Small intestine (tissue), 7 donors: ENCODE data around the gene DVL3. TPM values are rescaled to one million over a fixed set of nuclear protein-coding genes. Genes with fewer than 3 reads are reported as not detected.
"Not testable (repeated sequence)": the region's sequence is repeated elsewhere in the genome, so short reads cannot be mapped to it uniquely, and the experiment has no call there.

Source experiments
- DNase-seq, 2 donors: peaks; one replicate each; pipeline versions ENCODE4 v3.0.0 to v3.0.0-alpha.2; 2013
- FAIRE-seq: peaks from 2 replicates; lab custom pipeline; 2012; peaks lifted over from hg19 to GRCh38; lab: Jason Lieb, UNC
- H3K27ac ChIP-seq, 3 donors: one replicate each; pipeline ENCODE4 v1.5.1; 2013; ENCODE audit warnings: low read length in 2 of 3, mild to moderate bottlenecking in 2 of 3, control low read depth in 1 of 3, inconsistent platforms in 1 of 3, low read depth in 1 of 3, moderate library complexity in 1 of 3
- H3K27me3 ChIP-seq, 3 donors: one replicate each; pipeline ENCODE4 v1.6.1; 2013; ENCODE audit warnings: low read length in 3 of 3, inconsistent platforms in 1 of 3; ENCODE audit not compliant: control insufficient read depth in 3 of 3, insufficient read depth in 3 of 3
- H3K36me3 ChIP-seq, 3 donors: one replicate each; pipeline ENCODE4 v1.6.1; 2013; ENCODE audit warnings: low read length in 3 of 3, inconsistent platforms in 1 of 3, low read depth in 1 of 3, mild to moderate bottlenecking in 1 of 3, moderate library complexity in 1 of 3; ENCODE audit not compliant: control insufficient read depth in 3 of 3, insufficient read depth in 2 of 3
- H3K4me1 ChIP-seq, 3 donors: one replicate each; pipeline ENCODE4 v1.6.1; 2013; ENCODE audit warnings: low read length in 2 of 3, inconsistent platforms in 1 of 3, low read depth in 1 of 3, mild to moderate bottlenecking in 1 of 3, moderate library complexity in 1 of 3; ENCODE audit not compliant: control insufficient read depth in 3 of 3, insufficient read depth in 2 of 3
- H3K4me3 ChIP-seq, 3 donors: one replicate each; pipeline ENCODE4 v1.5.1; 2013; ENCODE audit warnings: low read length in 3 of 3, control low read depth in 1 of 3, inconsistent platforms in 1 of 3, low read depth in 1 of 3, mild to moderate bottlenecking in 1 of 3, moderate library complexity in 1 of 3
- H3K9me3 ChIP-seq, 2 donors: one replicate each; pipeline ENCODE4 v1.6.1; 2013; ENCODE audit warnings: low read depth in 1 of 2, low read length in 1 of 2; ENCODE audit not compliant: control insufficient read depth in 2 of 2, insufficient read depth in 1 of 2
- WGBS, 3 donors: extraction: QIAGEN DNeasy Blood & Tissue Kit; methylation state at CpG; one replicate each; pipeline ENCODE4 v1.1.7; 2013; 5-methylcytosine and 5-hydroxymethylcytosine counted together
- polyA plus RNA-seq, 4 donors: library from polyadenylated mRNA; stranded (reverse) in 3 of 4; unstranded in 1 of 4; fragments of 200-250 nt in 3 of 4; fragments of 120-200 nt in 1 of 4; gene quantifications; one replicate each; pipeline versions ENCODE4 v1.2.1 to v1.2.3, GENCODE V29; 2013
- donor health status: healthy with polysubstance abuse.
- donor health status: control.
- donor health status: control.
- donor health status: Bipolar disorder and iron deficiency.
- donor health status: healthy.

DVL3 gene
- polyA plus RNA-seq, 4 donors = 33.5 to 69.6 (median 35.3) TPM

DNA sequence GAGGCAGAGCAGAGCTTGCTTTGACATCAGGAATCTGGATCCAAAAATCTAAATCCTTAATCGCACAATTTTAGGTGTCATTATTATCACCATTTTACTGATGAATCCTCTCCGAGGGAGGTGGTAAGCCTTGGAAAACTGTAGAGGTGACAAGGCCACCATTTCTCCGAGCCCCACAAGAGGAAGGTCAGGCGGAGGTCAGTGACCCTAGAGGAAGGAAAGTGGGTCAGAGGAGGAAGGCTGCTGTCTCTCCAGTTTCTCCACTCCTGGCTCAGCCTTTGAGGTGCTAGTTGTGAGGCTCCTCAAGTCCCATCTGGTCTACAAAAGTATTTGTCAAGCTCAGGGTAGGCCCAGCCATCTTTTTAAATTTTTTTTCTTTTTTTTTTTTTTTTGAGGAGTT, 3.2 kb downstream of the DVL3 start:
- Histone ChIP-seq H3K36me3 (peaks cover 0 to 29% (median 0%) of the 10 kb centered on the region in 3 donors), H3K4me1 (peaks cover 3 to 18% (median 8%) of the 10 kb centered on the region in 3 donors), H3K9me3 (no peaks in the 10 kb centered on the region), H3K4me3 (no peak overlapping the region), H3K27ac (peak overlapping the region in 1 of 3 donors; percentile 8), H3K27me3 (no peaks in the 10 kb centered on the region)
- DNase-seq (no peak), FAIRE-seq (no peak)
- 67 to 91% (median 82%) methylated on average over 4 of the region's 4 CpGs for WGBS, 3 donors

DNA sequence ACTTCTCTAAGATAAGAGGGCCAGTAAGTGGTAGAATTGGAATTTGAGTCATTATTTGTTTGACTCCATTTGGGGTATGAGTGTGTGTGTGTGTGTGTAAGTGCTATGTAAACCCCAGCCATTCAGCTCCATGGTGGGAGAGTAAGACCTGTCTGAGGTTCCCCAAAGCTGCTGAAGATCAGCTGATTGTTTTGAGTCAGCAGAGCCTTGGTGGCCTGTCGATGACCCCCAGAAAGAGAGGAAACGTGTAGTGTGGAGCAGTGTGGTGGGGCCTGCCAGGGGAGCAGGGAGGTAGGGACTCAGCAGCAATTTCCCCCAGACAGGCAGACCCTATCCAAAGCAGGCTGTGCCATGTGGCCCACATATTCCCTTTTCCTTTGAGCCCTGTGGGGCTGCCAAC, 5.3 kb downstream of the DVL3 start:
- H3K27ac ChIP-seq = peak overlapping the region in 1 of 3 donors; percentile 43
- no peak for FAIRE-seq

DNA sequence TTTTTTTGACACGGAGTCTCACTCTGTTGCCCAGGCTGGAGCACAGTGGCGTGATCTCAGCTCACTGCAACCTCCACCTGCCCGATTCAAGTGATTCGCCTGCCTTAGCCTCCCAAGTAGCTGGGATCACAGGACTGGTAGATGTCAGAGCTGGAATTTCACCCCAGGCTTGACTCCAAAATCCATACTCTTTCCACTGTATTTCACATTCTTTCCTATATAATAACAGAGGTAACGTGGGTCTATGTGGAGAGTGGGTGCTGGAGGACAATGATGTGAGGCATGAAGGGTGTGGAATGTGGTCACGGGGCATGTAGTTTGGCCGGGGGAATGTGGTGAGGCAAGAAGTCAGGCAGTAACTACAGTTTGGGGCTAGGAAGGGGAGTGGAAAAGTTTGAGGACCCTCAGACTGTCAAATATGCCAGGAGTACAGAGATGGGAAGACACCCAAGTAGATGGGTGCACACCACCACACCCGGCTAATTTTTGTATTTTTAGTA, 7.4 kb downstream of the DVL3 start:
- not testable (repeated sequence) for H3K9me3 ChIP-seq, H3K4me3 ChIP-seq, DNase-seq, H3K27ac ChIP-seq, FAIRE-seq, H3K27me3 ChIP-seq
- WGBS, 3 donors = 81 to 90% (median 83%) methylated on average over 8 of the region's 8 CpGs
- peaks cover 0 to 11% (median 3%) of the 10 kb centered on the region in 3 donors for H3K4me1 ChIP-seq
- peaks cover 4 to 67% (median 19%) of the 10 kb centered on the region in 3 donors for H3K36me3 ChIP-seq

More for the DNA sequence above, 5.3 kb downstream of the DVL3 start:
- DNase-seq = no peak
- peaks cover 3 to 18% (median 8%) of the 10 kb centered on the region in 3 donors for H3K4me1 ChIP-seq
- H3K4me3 ChIP-seq = no peak overlapping the region
- H3K9me3 ChIP-seq = no peaks in the 10 kb centered on the region
- peaks cover 3 to 49% (median 15%) of the 10 kb centered on the region in 3 donors for H3K36me3 ChIP-seq
- whole genome bisulfite sequencing, 3 donors = 36 to 84% (median 68%) methylated on average over 2 of the region's 2 CpGs
- no peaks in the 10 kb centered on the region for H3K27me3 ChIP-seq

DNA sequence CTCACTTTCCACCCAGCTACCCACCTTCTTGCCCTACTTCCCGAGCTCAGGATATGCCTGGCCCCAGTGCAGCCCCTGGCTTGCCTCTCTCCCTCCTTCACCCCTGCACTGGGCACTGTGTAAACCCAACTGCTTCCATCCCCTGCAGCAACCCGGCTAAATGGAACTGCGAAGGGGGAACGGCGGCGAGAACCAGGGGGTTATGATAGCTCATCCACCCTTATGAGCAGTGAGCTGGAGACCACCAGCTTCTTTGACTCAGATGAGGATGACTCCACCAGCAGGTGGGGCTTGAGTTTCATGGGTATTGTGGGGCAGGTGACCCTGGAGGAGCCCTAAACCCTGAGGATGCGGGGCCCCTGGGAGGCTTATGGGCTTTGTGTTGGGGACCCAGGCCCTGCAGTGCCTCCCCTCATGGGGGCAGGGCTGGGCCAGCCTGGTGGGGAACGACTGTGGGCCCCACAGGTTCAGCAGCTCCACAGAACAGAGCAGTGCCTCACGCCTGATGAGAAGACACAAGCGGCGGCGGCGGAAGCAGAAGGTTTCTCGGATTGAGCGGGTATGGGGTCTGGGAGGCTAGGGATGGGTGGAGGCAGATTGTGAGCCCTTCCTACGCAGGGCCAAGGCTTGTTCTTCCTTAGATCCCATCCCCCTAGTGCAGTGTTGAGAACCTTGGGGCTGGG, 9.6 kb downstream of the DVL3 start:
- Histone ChIP-seq H3K4me3 (no peak overlapping the region), H3K4me1 (peaks cover 0 to 5% (median 0%) of the 10 kb centered on the region in 3 donors), H3K27me3 (no peaks in the 10 kb centered on the region), H3K9me3 (no peaks in the 10 kb centered on the region), H3K36me3 (peaks cover 9 to 82% (median 24%) of the 10 kb centered on the region in 3 donors), H3K27ac (no peak overlapping the region)
- FAIRE-seq (no peak), DNase-seq (no peak)
- 94 to 96% (median 95%) methylated on average over 16 of the region's 16 CpGs for WGBS, 3 donors

DNA sequence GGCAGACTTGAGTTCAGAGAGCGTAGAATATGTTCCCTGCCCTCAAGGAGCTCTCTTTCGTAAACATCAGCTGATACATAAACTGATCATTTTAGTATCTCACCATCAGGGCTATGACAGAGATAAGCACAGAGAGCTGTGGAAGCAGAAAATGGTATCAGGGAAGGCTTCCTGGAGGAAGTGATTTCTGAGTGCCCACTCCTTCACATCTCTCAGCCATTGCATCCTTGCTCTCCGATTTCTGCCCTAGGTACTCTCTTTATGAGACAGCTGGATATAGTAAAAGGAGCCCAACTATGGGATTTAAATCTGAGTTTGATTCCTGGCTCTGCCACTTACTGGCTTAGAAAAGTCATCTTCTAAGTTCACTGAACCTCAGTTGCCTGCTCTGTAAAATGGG, 10.4 kb downstream of the DVL3 start:
- Histone ChIP-seq H3K36me3 (peaks cover 14 to 88% (median 27%) of the 10 kb centered on the region in 3 donors), H3K4me3 (no peak overlapping the region), H3K4me1 (peaks cover 0 to 1% (median 0%) of the 10 kb centered on the region in 3 donors), H3K27ac (no peak overlapping the region), H3K27me3 (no peaks in the 10 kb centered on the region), H3K9me3 (no peaks in the 10 kb centered on the region)
- DNase-seq (no peak), FAIRE-seq (no peak)
- 96% methylated on average over 3 of the region's 3 CpGs for WGBS, 3 donors

DNA sequence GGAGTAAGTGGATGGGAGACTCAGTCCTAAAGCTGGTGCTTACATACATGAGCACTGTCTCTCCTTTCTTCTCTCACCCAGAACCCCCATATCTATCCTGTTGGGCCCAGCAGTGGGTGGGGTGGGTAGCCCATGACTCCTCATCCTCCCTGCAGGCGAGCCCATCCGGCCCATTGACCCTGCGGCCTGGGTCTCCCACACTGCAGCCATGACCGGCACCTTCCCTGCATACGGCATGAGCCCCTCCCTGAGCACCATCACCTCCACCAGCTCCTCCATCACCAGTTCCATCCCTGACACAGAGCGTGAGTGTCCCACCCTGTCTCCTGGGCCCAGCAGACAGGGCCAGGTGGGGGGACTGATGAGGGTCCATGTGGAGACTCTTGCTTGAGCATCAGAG, 11.5 kb downstream of the DVL3 start:
- WGBS, 3 donors = 93 to 100% (median 97%) methylated on average over 6 of the region's 6 CpGs
- no peak for FAIRE-seq
- peaks cover 18 to 95% (median 27%) of the 10 kb centered on the region in 3 donors for H3K36me3 ChIP-seq

DNA sequence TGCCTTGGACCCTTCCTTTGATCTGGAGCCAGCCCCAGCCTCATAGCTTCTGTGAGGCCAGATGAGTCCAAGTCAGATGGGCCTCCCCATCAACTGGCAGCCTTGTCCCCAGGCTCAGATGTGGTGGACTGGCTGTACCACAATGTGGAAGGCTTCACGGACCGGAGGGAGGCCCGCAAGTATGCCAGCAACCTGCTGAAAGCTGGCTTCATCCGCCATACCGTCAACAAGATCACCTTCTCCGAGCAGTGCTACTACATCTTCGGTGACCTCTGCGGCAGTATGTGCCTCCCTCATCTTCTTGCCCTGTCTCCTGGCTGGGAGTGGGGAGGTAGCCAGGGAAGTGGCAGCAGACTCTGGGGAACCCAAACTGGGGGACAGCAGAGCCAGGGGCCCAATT, 12.6 kb downstream of the DVL3 start:
- no peak for FAIRE-seq
- peaks cover 22 to 97% (median 29%) of the 10 kb centered on the region in 3 donors for H3K36me3 ChIP-seq

More for the DNA sequence above, 11.5 kb downstream of the DVL3 start:
- no peak for DNase-seq
- Histone ChIP-seq H3K4me3 (no peak overlapping the region), H3K27ac (no peak overlapping the region), H3K9me3 (no peaks in the 10 kb centered on the region), H3K4me1 (no peaks in the 10 kb centered on the region), H3K27me3 (no peaks in the 10 kb centered on the region)

DNA sequence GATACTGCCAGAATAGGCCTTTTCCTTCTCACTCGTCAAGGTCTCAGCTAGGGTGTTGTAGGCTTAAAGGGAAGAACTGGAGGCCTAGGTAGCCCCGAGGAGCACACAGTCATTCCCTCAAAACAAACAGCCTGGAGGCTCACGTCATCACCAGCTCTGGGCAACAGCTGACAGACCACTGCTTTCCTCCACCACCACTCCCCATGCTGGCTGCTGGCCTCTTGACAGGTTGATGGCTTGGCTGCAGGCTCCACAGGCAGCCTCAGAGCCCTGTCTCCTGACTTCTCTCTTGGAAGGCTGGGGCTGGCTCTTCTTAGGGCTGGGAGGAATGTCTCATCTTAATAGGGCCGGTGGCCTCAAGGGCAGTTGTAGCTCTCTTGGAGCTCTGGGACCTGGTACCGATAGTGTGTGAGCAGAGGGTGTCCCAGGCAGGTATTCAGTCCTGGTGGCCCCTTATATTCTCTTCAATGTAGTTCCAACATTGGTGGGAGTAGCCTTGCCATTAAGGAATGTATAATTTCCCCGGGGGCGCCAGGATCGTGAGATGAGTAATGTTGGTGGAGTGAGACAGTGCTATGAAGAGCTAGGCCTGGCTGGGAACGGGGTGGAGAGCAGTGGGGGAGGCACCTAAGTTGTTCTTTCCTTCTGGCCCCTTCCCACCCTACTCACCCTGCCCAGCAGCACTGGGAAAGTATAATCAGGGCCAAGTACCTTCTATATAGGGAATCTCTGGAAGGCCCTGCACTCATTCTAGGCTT, 13.4 kb downstream of the DVL3 start:
- Histone ChIP-seq H3K4me3 (no peak overlapping the region), H3K27me3 (no peaks in the 10 kb centered on the region), H3K36me3 (peaks cover 22 to 90% (median 29%) of the 10 kb centered on the region in 3 donors), H3K27ac (no peak overlapping the region), H3K9me3 (no peaks in the 10 kb centered on the region), H3K4me1 (no peaks in the 10 kb centered on the region)
- WGBS, 3 donors = 85 to 86% (median 86%) methylated on average over 9 of the region's 9 CpGs
- no peak for FAIRE-seq
- DNase-seq = no peak

More for the DNA sequence above, 12.6 kb downstream of the DVL3 start:
- H3K9me3 ChIP-seq = no peaks in the 10 kb centered on the region
- 95 to 97% (median 96%) methylated on average over 8 of the region's 8 CpGs for WGBS, 3 donors
- no peak overlapping the region for H3K27ac ChIP-seq
- DNase-seq = no peak
- H3K27me3 ChIP-seq = no peaks in the 10 kb centered on the region
- no peaks in the 10 kb centered on the region for H3K4me1 ChIP-seq
- H3K4me3 ChIP-seq = no peak overlapping the region
